IPS-11a (cell line): ENCODE measurements around the gene MZT1.

Experiments used
- H3K4me3 ChIP-seq: one replicate; pipeline ENCODE4 v1.5.1; 2013; ENCODE audit warnings: low read depth, low read length, control low read depth

The MZT1 gene

GRCh38 chr13:72686766-72687165 lies 40.7 kb downstream of the MZT1 start:
- no peak overlapping the region for H3K4me3 ChIP-seq

- no peak overlapping the region for H3K4me3 ChIP-seq
These were observed 47.1 kb downstream of the MZT1 start for GRCh38 chr13:72680353-72680752.

- H3K4me3 ChIP-seq: no peak overlapping the region
These were observed 49.1 kb downstream of the MZT1 start for GRCh38 chr13:72678312-72678711.

GRCh38 chr13:72677431-72677830 lies 50.0 kb downstream of the MZT1 start:
- no peak overlapping the region for H3K4me3 ChIP-seq

- no peak overlapping the region for H3K4me3 ChIP-seq
These were observed 61.0 kb downstream of the MZT1 start for GRCh38 chr13:72666391-72666790.

- H3K4me3 ChIP-seq: no peak overlapping the region
These were observed 64.9 kb downstream of the MZT1 start for GRCh38 chr13:72662548-72662947.
